Mucosa of descending colon (tissue), 3 donors: Measurements from ENCODE around the gene ZNF595. TPM values are rescaled to one million over a fixed set of nuclear protein-coding genes. Genes with fewer than 3 reads are reported as not detected.
"Not testable (repeated sequence)": the region's sequence is repeated elsewhere in the genome, so short reads cannot be mapped to it uniquely, and the experiment has no call there.

Source experiments
- ATAC-seq: fragments of 200-7000 bp; cut with Tn5 transposase; one replicate; pipeline ENCODE4 v1.9.1; 2020; ENCODE audit warnings: mild to moderate bottlenecking, moderate library complexity
- DNase-seq, 3 donors: peaks; one replicate each; pipeline ENCODE4 v3.0.0-alpha.2; 2020
- H3K36me3 ChIP-seq: fragments of 200-600 bp; one replicate; pipeline ENCODE4 v1.8.0; 2021; ENCODE audit warnings: low read depth, mild to moderate bottlenecking
- H3K4me1 ChIP-seq: fragments of 200-600 bp; one replicate; pipeline ENCODE4 v1.8.0; 2021; ENCODE audit warnings: low read depth, mild to moderate bottlenecking
- H3K4me3 ChIP-seq: fragments of 200-600 bp; one replicate; pipeline ENCODE4 v1.8.0; 2021; ENCODE audit warnings: mild to moderate bottlenecking
- H3K9me3 ChIP-seq: fragments of 200-600 bp; one replicate; pipeline ENCODE4 v1.8.0; 2021; ENCODE audit warnings: mild to moderate bottlenecking
- intact Hi-C, 2 donors: fragments of 100-400 bp; cut with DNase I in 1 of 2; cut with micrococcal nuclease in 1 of 2; formaldehyde crosslinking; loops; one replicate each; pipeline versions ENCODE4 v1.11.0 to v1.11.1; 2022; cut with DNase I, micrococcal nuclease
- total RNA-seq, 3 donors: library from RNA; stranded (reverse); fragmentation: NEBNext Ultra II Directional in 2 of 3; extraction: Animal tissue kit (Norgen Biotek cat#: 25700) in 2 of 3; gene quantifications; one replicate each; pipeline versions ENCODE4 v1.2.1 to v1.2.4, GENCODE V29; 2021 to 2023
- TF ChIP-seq, protein P1 (sequence below): fragments of 200-600 bp; IDR thresholded peaks from one replicate; pipeline ENCODE4 v1.8.0; 2022; ENCODE audit warnings: antibody characterized with exemption, mild to moderate bottlenecking
- donor health status: DM: no; HTN: no; CAD: no; lungs with moderate emphysema.
- donor health status: DM: no; HTN: no; CAD: no.
- donor health status: DM: no; HTN: yes; CAD: no.

ZNF595 gene
- total RNA-seq, 3 donors from 2014 or later, result 10.0 to 24.3 (median 17.5) TPM

DNA sequence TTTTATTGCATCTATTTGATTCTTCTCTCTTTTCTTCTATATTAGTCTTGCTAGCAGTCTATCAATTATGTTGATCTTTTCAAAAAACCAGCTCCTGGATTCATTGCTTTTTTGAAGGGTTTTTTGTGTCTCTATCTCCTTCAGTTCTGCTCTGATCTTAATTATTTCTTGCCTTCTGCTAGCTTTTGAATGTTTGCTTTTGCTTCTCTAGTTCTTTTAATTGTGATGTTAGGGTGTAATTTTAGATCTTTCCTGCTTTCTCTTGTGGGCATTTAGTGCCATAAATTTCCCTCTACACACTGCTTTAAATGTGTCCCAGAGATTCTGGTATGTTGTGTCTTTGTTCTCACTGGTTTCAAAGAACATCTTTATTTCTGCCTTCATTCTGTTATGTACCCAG, 14.9 kb upstream of the ZNF595 start:
- ATAC-seq, H3K4me3 ChIP-seq, intact Hi-C loops, H3K9me3 ChIP-seq, H3K36me3 ChIP-seq, H3K4me1 ChIP-seq, DNase-seq: not testable (repeated sequence)

DNA sequence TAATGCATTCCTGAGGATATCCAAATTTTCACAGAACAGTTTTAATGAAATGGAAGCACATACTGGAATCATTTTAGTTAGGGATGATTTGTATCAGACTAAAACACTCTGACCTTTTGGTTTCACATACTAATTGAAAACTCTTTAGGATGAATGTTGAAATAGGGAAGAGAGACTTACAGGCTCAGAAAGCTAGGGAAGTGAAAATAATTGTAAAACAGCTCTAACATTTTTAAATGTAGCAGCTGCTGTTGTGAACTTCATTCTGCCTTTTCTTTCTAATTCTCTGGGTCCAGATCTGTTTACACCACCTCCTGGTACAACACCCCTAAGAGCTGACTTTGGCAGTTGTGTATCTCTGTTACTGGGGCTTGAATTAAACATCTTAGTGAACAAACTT, 9.7 kb upstream of the ZNF595 start:
- H3K4me3 ChIP-seq, H3K36me3 ChIP-seq, DNase-seq, H3K9me3 ChIP-seq, H3K4me1 ChIP-seq, intact Hi-C loops, ATAC-seq: not testable (repeated sequence)

DNA sequence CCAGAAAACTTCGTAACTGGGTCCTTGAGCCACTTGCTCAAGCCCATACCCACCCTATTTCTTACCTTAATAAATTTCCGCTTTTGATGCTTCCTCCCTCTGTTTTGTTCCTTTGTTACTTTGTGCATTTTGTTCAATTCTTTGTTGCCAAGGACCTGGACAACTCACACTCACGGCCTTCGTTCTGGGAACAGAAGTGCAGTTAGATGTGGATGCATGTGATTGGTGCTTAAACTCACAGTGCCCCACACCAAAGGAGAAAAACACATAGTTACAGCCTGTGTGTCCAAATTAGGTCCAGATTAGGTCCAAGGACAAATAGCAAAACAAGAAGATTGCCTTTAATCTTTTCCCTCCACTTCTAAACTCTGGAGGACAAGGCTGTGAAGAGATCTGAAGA, 1.9 kb upstream of the ZNF595 start:
- ATAC-seq, H3K4me1 ChIP-seq, intact Hi-C loops: not testable (repeated sequence)

DNA sequence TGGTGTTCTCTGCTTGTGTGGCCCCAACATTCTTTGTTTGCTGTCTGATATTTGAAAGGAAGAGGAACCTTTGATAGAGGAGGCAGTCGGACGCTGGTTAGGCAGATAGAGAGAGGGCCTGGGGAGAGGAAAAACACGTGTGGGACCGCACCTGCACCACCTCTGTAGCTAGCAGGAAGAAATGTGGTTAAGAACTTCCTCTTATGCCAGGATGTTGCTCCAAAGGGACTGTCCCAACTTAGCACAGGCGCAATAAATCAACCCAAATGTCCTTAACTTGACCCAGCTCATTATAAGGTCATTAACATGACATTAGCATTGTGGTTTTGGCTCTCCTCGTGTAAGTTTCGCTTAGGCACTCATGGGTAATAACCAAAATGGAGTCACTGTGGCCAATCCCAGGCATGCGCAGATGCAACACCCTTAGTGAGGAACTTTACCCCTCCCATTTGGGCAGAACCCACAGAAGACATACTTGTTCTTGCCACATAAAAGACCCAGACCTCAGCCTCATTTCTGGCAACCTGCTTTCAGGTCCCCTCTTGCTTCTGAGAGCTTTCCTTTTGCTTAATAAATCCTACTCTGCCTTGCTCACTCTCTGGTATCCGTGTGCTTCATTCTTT, 1.4 kb upstream of the ZNF595 start:
- H3K4me1 ChIP-seq, H3K36me3 ChIP-seq, intact Hi-C loops, H3K9me3 ChIP-seq, H3K4me3 ChIP-seq: not testable (repeated sequence)
- DNase-seq (peak in 1 of 3 donors; percentile 40), ATAC-seq (peak; percentile 9)

More for the DNA sequence above, 1.9 kb upstream of the ZNF595 start:
- H3K4me3 ChIP-seq, H3K9me3 ChIP-seq, H3K36me3 ChIP-seq, DNase-seq: not testable (repeated sequence)

DNA sequence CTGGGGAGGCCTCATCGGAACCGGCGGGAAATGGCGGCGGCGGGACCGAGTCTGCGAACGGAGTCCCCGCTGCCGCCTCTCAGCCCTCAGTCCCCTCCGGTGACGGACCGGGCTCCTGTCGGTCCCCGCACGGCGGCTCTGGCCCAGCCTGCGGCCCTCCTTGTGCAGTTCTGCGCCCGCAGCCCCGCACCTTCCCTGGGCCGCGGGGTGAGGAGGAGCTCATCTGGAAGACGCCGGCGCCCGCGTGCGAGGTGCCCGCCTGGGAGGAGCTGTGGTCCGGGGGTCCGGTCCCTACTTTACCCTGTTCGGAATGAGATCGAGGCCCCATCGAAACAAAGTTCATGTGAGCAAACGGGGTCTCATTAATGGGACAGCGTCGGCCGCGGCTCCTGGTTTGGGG, 400 bp downstream of the ZNF595 start:
- H3K4me1 ChIP-seq, intact Hi-C loops: not testable (repeated sequence)

DNA sequence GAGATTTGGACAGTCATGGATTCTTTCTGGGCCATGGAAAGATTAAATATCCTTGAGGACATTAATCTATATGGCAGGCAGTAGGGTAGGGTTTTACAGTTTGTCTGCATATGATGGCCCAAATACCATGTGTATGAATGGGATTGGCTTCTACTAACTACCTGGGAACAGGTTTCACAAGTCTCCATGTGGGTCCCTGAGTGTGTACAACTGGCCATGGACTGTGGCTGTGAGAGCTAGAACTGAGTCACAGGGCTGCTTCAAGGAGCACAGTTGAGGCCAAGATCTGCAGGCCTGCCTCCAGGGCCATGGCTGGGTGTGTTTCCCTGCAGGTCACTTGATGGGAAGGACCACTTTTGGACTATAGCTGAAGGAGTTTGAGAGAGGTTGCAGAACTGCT, 11.6 kb downstream of the ZNF595 start:
- DNase-seq, H3K4me1 ChIP-seq, H3K36me3 ChIP-seq, intact Hi-C loops, H3K4me3 ChIP-seq: not testable (repeated sequence)
- ATAC-seq, result peak; percentile 11
- peaks cover 19% of the 10 kb centered on the region for H3K9me3 ChIP-seq

More for the DNA sequence above, 400 bp downstream of the ZNF595 start:
- ATAC-seq, result peak; percentile 5
- H3K9me3 ChIP-seq, H3K4me3 ChIP-seq, H3K36me3 ChIP-seq, DNase-seq: not testable (repeated sequence)

DNA sequence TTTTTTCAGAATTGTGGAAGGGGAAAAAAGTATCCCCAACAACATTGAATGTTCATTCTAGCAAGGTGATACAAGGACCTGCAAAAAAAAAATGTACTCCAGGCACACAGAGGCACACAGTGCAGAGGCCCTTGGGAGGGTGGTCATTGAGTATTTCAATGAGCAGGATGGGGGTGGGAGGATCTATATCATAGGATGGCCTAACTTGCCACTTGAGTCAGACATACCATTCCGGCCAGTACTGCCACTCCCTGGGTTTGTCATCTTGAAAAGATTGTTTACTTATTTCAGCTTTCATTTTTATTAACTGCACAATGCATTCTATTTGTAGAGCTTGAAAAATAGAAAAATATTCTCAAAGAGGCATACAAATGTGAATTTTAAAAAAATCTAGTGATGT, 18.7 kb downstream of the ZNF595 start:
- intact Hi-C loops, result no loop called here
- DNase-seq (no peak), ATAC-seq (no peak)
- Histone ChIP-seq H3K4me3 (no peak overlapping the region), H3K9me3 (peaks cover 85% of the 10 kb centered on the region), H3K4me1 (no peaks in the 10 kb centered on the region), H3K36me3 (peaks cover 5% of the 10 kb centered on the region)
- TF ChIP-seq, protein P1, sequence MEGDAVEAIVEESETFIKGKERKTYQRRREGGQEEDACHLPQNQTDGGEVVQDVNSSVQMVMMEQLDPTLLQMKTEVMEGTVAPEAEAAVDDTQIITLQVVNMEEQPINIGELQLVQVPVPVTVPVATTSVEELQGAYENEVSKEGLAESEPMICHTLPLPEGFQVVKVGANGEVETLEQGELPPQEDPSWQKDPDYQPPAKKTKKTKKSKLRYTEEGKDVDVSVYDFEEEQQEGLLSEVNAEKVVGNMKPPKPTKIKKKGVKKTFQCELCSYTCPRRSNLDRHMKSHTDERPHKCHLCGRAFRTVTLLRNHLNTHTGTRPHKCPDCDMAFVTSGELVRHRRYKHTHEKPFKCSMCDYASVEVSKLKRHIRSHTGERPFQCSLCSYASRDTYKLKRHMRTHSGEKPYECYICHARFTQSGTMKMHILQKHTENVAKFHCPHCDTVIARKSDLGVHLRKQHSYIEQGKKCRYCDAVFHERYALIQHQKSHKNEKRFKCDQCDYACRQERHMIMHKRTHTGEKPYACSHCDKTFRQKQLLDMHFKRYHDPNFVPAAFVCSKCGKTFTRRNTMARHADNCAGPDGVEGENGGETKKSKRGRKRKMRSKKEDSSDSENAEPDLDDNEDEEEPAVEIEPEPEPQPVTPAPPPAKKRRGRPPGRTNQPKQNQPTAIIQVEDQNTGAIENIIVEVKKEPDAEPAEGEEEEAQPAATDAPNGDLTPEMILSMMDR, result no peak

DNA sequence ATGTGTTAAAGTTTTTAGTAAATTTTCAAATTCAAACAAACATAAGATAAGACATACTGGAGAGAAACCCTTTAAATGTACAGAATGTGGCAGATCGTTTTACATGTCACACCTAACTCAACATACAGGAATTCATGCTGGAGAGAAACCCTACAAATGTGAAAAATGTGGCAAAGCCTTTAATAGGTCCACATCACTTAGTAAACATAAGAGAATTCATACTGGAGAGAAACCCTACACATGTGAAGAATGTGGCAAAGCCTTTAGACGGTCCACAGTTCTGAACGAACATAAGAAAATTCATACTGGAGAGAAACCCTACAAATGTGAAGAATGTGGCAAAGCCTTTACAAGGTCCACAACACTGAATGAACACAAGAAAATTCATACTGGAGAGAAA, 32.8 kb downstream of the ZNF595 start:
- ATAC-seq, result no peak
- H3K36me3 ChIP-seq, result no peaks in the 10 kb centered on the region

DNA sequence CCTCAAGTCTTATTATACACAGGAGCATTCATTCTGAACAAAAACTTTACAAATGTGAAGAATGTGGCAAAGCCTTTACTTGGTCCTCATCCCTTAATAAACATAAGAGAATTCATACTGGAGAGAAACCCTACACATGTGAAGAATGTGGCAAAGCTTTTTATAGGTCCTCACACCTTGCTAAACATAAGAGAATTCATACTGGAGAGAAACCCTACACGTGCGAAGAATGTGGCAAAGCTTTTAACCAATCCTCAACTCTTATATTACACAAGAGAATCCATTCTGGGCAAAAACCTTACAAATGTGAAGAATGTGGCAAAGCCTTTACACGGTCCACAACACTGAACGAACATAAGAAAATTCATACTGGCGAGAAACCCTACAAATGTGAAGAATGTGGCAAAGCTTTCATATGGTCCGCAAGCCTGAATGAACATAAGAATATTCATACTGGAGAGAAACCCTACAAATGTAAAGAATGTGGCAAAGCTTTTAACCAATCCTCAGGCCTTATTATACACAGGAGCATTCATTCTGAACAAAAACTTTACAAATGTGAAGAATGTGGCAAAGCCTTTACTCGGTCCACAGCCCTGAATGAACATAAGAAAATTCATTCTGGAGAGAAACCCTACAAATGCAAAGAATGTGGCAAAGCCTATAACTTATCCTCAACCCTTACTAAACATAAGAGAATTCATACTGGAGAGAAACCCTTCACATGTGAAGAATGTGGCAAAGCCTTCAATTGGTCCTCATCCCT, 33.6 kb downstream of the ZNF595 start:
- H3K4me3 ChIP-seq, ATAC-seq, intact Hi-C loops, H3K4me1 ChIP-seq, H3K36me3 ChIP-seq, DNase-seq: not testable (repeated sequence)
- peaks cover 99% of the 10 kb centered on the region for H3K9me3 ChIP-seq

More for the DNA sequence above, 32.8 kb downstream of the ZNF595 start:
- intact Hi-C loops, result no loop called here
- H3K4me1 ChIP-seq, result no peaks in the 10 kb centered on the region
- DNase-seq, result no peak
- peaks cover 99% of the 10 kb centered on the region for H3K9me3 ChIP-seq
- TF ChIP-seq, protein P1, result no peak
- H3K4me3 ChIP-seq, result no peak overlapping the region
